Transverse colon (tissue), 4 donors: ENCODE results near the gene KDM2B. TPM values are rescaled to one million over a fixed set of nuclear protein-coding genes. Genes with fewer than 3 reads are reported as not detected.
A peak's percentile ranks its signal among the peaks of the same experiment; 100 is the strongest.

ENCODE experiments used
- DNase-seq: peaks from one replicate; pipeline ENCODE4 v3.0.0-alpha.2; 2019
- H3K27ac ChIP-seq, 4 donors: fragments of 200-600 bp; sonication (generic); 2 replicates each; pipeline ENCODE4 v1.5.1; 2016 to 2018; ENCODE audit warnings: inconsistent platforms in 4 of 4
- H3K27me3 ChIP-seq: fragments of 200-600 bp; sonication (generic); 2 replicates; pipeline ENCODE4 v1.5.1; 2017; ENCODE audit warnings: inconsistent platforms
- H3K36me3 ChIP-seq, 4 donors: fragments of 200-600 bp; sonication (generic); 2 replicates each; pipeline ENCODE4 v1.5.1; 2017 to 2019; ENCODE audit warnings: inconsistent platforms in 4 of 4
- H3K4me1 ChIP-seq, 4 donors: fragments of 200-600 bp; sonication (generic); 2 replicates each; pipeline ENCODE4 v1.5.1; 2017 to 2020; ENCODE audit warnings: inconsistent platforms in 4 of 4
- H3K4me3 ChIP-seq, 4 donors: fragments of 200-600 bp; sonication (generic); 1 replicate in 1 of 4; 2 replicates in 3 of 4; pipeline versions ENCODE4 v1.5.1 to v1.6.1; 2017 to 2019; ENCODE audit warnings: inconsistent platforms in 4 of 4
- H3K9me3 ChIP-seq, 2 donors: fragments of 200-600 bp; sonication (generic); 2 replicates each; pipeline ENCODE4 v1.5.1; 2017 to 2019; ENCODE audit warnings: inconsistent platforms in 2 of 2
- CTCF ChIP-seq, 5 experiments: fragments of 200-600 bp in 3 of 5; fragments of 450-650 bp in 2 of 5; sonication (generic) in 3 of 5; IDR thresholded peaks; 1 replicate in 2 of 5; 2 replicates in 3 of 5; pipeline ENCODE4 v1.5.1; 2016 to 2017; ENCODE audit warnings: antibody characterized with exemption in 5 of 5, inconsistent platforms in 3 of 5, mild to moderate bottlenecking in 2 of 5, moderate library complexity in 1 of 5
- EP300 ChIP-seq: sonication (generic); formaldehyde crosslinking; IDR thresholded peaks from one replicate; pipeline ENCODE4 v1.6.1; 2017; ENCODE audit warnings: antibody characterized with exemption, low read depth
- POLR2A ChIP-seq: fragments of 450-650 bp; IDR thresholded peaks from one replicate; pipeline ENCODE4 v1.6.1; 2016; ENCODE audit warnings: antibody characterized with exemption, mild to moderate bottlenecking, moderate library complexity
- POLR2AphosphoS5 ChIP-seq, 3 donors: sonication (generic); formaldehyde crosslinking; IDR thresholded peaks; one replicate each; pipeline ENCODE4 v1.6.1; 2016; ENCODE audit warnings: antibody characterized with exemption in 3 of 3
- WGBS, 2 donors: methylation state at CpG; one replicate each; pipeline ENCODE4 v1.1.5; 2018; ENCODE audit warnings: low coverage in 1 of 2; 5-methylcytosine and 5-hydroxymethylcytosine counted together
- in situ Hi-C, 4 donors: fragments of 200-750 bp; cut with MboI; loops; one replicate each; pipeline versions ENCODE4 v1.15.0 to v1.15.1; 2017; ENCODE audit warnings: low sequenced_read_pairs in 3 of 4, low pct_ligation_motif_present in 1 of 4, low pct_unique_long_range_greater_than_20kb in 1 of 4
- intact Hi-C: fragments of 100-400 bp; cut with DNase I; formaldehyde crosslinking; loops from one replicate; pipeline ENCODE4 v1.15.1; 2023; ENCODE audit warnings: low total_unique reads
- total RNA-seq, 4 donors: library from RNA; depleted of rRNA; stranded (reverse); fragments of >200 nt; gene quantifications; one replicate each; pipeline ENCODE4 v1.1.0, GENCODE V29; 2016

KDM2B gene
- total RNA-seq, 4 donors from 2014 or later, result 7.2 to 39.3 (median 15.2) TPM

- intact Hi-C loops, result loop anchor here (5.0 kb wide), 1 partner anchor 52 kb away; the partner anchor contains the start of gene ANAPC5
- no peak for DNase-seq
- Histone ChIP-seq H3K27ac (no peak overlapping the region), H3K27me3 (no peaks in the 10 kb centered on the region), H3K36me3 (peaks cover 0 to 7% (median 0%) of the 10 kb centered on the region in 4 donors), H3K4me3 (no peak overlapping the region), H3K9me3 (no peaks in the 10 kb centered on the region), H3K4me1 (peaks cover 8 to 33% (median 12%) of the 10 kb centered on the region in 4 donors)
- WGBS, 2 donors, result 78 to 94% methylated on average over 1 of the region's 1 CpG
- TF ChIP-seq POLR2AphosphoS5 (IDR thresholded peaks at IDR 0.05), result no peak
- TF ChIP-seq CTCF (IDR thresholded peaks at IDR 0.05), result no peak
- TF ChIP-seq EP300, result no peak
- no peak for TF ChIP-seq POLR2A
- in situ Hi-C loops, result no loop called here
These were observed 176.1 kb downstream of the KDM2B start for GRCh38 chr12:121404734-121405133.

- WGBS, 2 donors, result 79 to 85% methylated on average over 4 to 5 of the region's 5 CpGs
These were observed 177.1 kb downstream of the KDM2B start for GRCh38 chr12:121403721-121404120.

GRCh38 chr12:121400332-121401139 lies 180.3 kb downstream of the KDM2B start:
- Histone ChIP-seq H3K27ac (peak overlapping the region; percentile 94 to 98 (median 96)), H3K4me1 (peaks cover 8 to 43% (median 20%) of the 10 kb centered on the region in 4 donors), H3K27me3 (no peaks in the 10 kb centered on the region), H3K9me3 (no peaks in the 10 kb centered on the region), H3K36me3 (peaks cover 0 to 7% (median 0%) of the 10 kb centered on the region in 4 donors), H3K4me3 (peak overlapping the region; percentile 68 to 94 (median 74))
- TF ChIP-seq EP300 (no peak), POLR2AphosphoS5 (IDR thresholded peaks at IDR 0.05) (peak in 1 of 3 donors; percentile 20)
- intact Hi-C loops, result loop anchor here (5.0 kb wide), 1 partner anchor 48 kb away; the partner anchor contains the start of gene ANAPC5
- 0 to 1% methylated on average over 6 to 48 of the region's 48 CpGs for WGBS, 2 donors
- in situ Hi-C loops, result no loop called here
- peak; percentile 52 for DNase-seq

More at GRCh38 chr12:121403721-121404120, 177.1 kb downstream of the KDM2B start:
- Histone ChIP-seq H3K27me3 (no peaks in the 10 kb centered on the region), H3K9me3 (no peaks in the 10 kb centered on the region), H3K36me3 (peaks cover 0 to 7% (median 0%) of the 10 kb centered on the region in 4 donors), H3K4me1 (peaks cover 8 to 38% (median 18%) of the 10 kb centered on the region in 4 donors), H3K27ac (no peak overlapping the region), H3K4me3 (no peak overlapping the region)
- no peak for DNase-seq
- intact Hi-C loops (loop anchor here (5.0 kb wide), 1 partner anchor 51 kb away; the partner anchor contains the start of gene ANAPC5), in situ Hi-C loops (no loop called here)
- TF ChIP-seq POLR2AphosphoS5 (IDR thresholded peaks at IDR 0.05) (no peak), POLR2A (no peak), EP300 (no peak), CTCF (IDR thresholded peaks at IDR 0.05) (no peak)

- no peaks in the 10 kb centered on the region for H3K9me3 ChIP-seq
- 0 to 2% methylated on average over 5 to 45 of the region's 77 CpGs for WGBS, 2 donors
- in situ Hi-C loops (no loop called here), intact Hi-C loops (loop anchor here (5.0 kb wide), 1 partner anchor 47 kb away; the partner anchor contains the start of gene ANAPC5)
- DNase-seq, result peak; percentile 99
- peak within 1 kb of the TSS; percentile 68 to 94 (median 74) for H3K4me3 ChIP-seq
- H3K27me3 ChIP-seq, result no peaks in the 10 kb centered on the region
- H3K36me3 ChIP-seq, result no peaks in the 10 kb centered on the region
- peaks cover 8 to 38% (median 20%) of the 10 kb centered on the region in 4 donors for H3K4me1 ChIP-seq
- TF ChIP-seq EP300 (no peak), POLR2AphosphoS5 (IDR thresholded peaks at IDR 0.05) (peak; percentile 99), CTCF (IDR thresholded peaks at IDR 0.05) (no peak), POLR2A (peak; percentile 99)
- H3K27ac ChIP-seq, result peak within 1 kb of the TSS; percentile 94 to 98 (median 96)
These were observed 181.2 kb downstream of the KDM2B start, which contains the start of gene RNF34 for GRCh38 chr12:121399391-121400331. TSS of gene RNF34 (plus strand) at chr12:121400118. CDS start at chr12:121400213, 95 bp downstream.
